OCI-LY3 (cell line): ENCODE results near the gene OTOG.

Source experiments
- H2AFZ ChIP-seq: fragments of 200-600, 300-600 bp; shearing (Covaris generic); 2 replicates; pipeline ENCODE4 v1.6.0; 2014; ENCODE audit warnings: antibody characterized with exemption, low read depth, low read length
- H3K27ac ChIP-seq: fragments of 200-600, 300-600 bp; sonication (generic); 2 replicates; pipeline ENCODE4 v1.5.1; 2014; ENCODE audit warnings: mild to moderate bottlenecking, low read length, moderate library complexity, mixed read lengths
- H3K27me3 ChIP-seq: fragments of 200-600, 300-600 bp; sonication (generic); 2 replicates; pipeline ENCODE4 v1.6.1; 2014; ENCODE audit warnings: low read depth, low read length, mixed read lengths
- H3K36me3 ChIP-seq: fragments of 200-600, 300-600 bp; sonication (generic); replicated peaks from 2 replicates; pipeline ENCODE3; 2014; ENCODE audit warnings: low read depth, low read length, mixed read lengths
- H3K4me1 ChIP-seq: fragments of 300-600, 200-600 bp; sonication (generic); 2 replicates; pipeline ENCODE4 v1.6.1; 2014; ENCODE audit warnings: low read length, mixed read lengths
- H3K4me2 ChIP-seq: fragments of 200-600, 300-600 bp; sonication (generic); 2 replicates; pipeline ENCODE4 v1.6.1; 2014; ENCODE audit warnings: low read length, mixed read lengths
- H3K4me3 ChIP-seq: fragments of 300-600, 200-600 bp; sonication (generic); 2 replicates; pipeline ENCODE4 v1.5.1; 2014; ENCODE audit warnings: antibody characterized with exemption, mild to moderate bottlenecking, low read length, moderate library complexity
- H3K79me2 ChIP-seq: fragments of 300-600, 200-600 bp; shearing (Covaris generic); 2 replicates; pipeline ENCODE4 v1.6.1; 2014; ENCODE audit warnings: mild to moderate bottlenecking, low read length, mixed read lengths
- H3K9ac ChIP-seq: fragments of 300-600, 200-600 bp; shearing (Covaris generic); 2 replicates; pipeline ENCODE4 v1.6.0; 2014; ENCODE audit warnings: mild to moderate bottlenecking, low read length, moderate library complexity
- H3K9me3 ChIP-seq: fragments of 200-600, 300-600 bp; shearing (Covaris generic); 2 replicates; pipeline ENCODE4 v1.6.1; 2014; ENCODE audit warnings: low read length, mixed read lengths; ENCODE audit not compliant: insufficient read depth
- H4K20me1 ChIP-seq: fragments of 200-600, 300-600 bp; sonication (generic); 2 replicates; pipeline ENCODE4 v1.6.1; 2016; ENCODE audit warnings: low read length, mixed read lengths; ENCODE audit not compliant: insufficient read depth
- CTCF ChIP-seq: fragments of 200-600, 300-600 bp; sonication (generic); IDR thresholded peaks from 2 replicates; pipeline ENCODE4 v1.5.1; 2014; ENCODE audit warnings: antibody characterized with exemption, low read length, low read depth
- EZH2phosphoT487 ChIP-seq: fragments of 200-600 bp; shearing (Covaris generic); IDR thresholded peaks from 2 replicates; pipeline ENCODE4 v1.6.1; 2018; ENCODE audit warnings: antibody characterized with exemption, mixed run types, low read depth

The OTOG gene

GRCh38 chr11:17518366-17518765 is 28.7 kb upstream of the OTOG start:
- H3K4me3 ChIP-seq, result no peak overlapping the region
- no peaks in the 10 kb centered on the region for H4K20me1 ChIP-seq
- no peak overlapping the region for H3K4me2 ChIP-seq
- H3K9me3 ChIP-seq, result no peaks in the 10 kb centered on the region
- no peaks in the 10 kb centered on the region for H3K4me1 ChIP-seq
- H3K79me2 ChIP-seq, result no peaks in the 10 kb centered on the region
- no peak overlapping the region for H3K9ac ChIP-seq
- H3K36me3 ChIP-seq, result no peaks in the 10 kb centered on the region
- H3K27me3 ChIP-seq, result peaks cover 32% of the 10 kb centered on the region
- no peak overlapping the region for H3K27ac ChIP-seq
- TF ChIP-seq EZH2phosphoT487, result no peak
- no peak for TF ChIP-seq CTCF
- H2AFZ ChIP-seq, result no peak overlapping the region

- Histone ChIP-seq H3K27ac (no peak overlapping the region), H3K79me2 (no peaks in the 10 kb centered on the region), H4K20me1 (no peaks in the 10 kb centered on the region), H3K9ac (no peak overlapping the region), H3K4me1 (no peaks in the 10 kb centered on the region), H3K36me3 (no peaks in the 10 kb centered on the region), H3K9me3 (no peaks in the 10 kb centered on the region), H2AFZ (no peak overlapping the region), H3K4me2 (no peak overlapping the region), H3K4me3 (no peak overlapping the region), H3K27me3 (peaks cover 29% of the 10 kb centered on the region)
- no peak for TF ChIP-seq CTCF
- no peak for TF ChIP-seq EZH2phosphoT487
These were observed 27.8 kb upstream of the OTOG start for GRCh38 chr11:17519061-17519885.

- H4K20me1 ChIP-seq, result no peaks in the 10 kb centered on the region
- H3K4me2 ChIP-seq, result no peak overlapping the region
- no peak for TF ChIP-seq CTCF
- TF ChIP-seq EZH2phosphoT487, result no peak
These were observed 25.8 kb upstream of the OTOG start for GRCh38 chr11:17521106-17521900.

GRCh38 chr11:17522655-17523054 is 24.4 kb upstream of the OTOG start:
- H2AFZ ChIP-seq, result no peak overlapping the region
- no peak for TF ChIP-seq CTCF
- no peak for TF ChIP-seq EZH2phosphoT487
- H3K4me2 ChIP-seq, result no peak overlapping the region

More at GRCh38 chr11:17521106-17521900, 25.8 kb upstream of the OTOG start:
- Histone ChIP-seq H3K9ac (no peak overlapping the region), H3K4me3 (no peak overlapping the region), H3K4me1 (no peaks in the 10 kb centered on the region), H3K27me3 (peaks cover 24% of the 10 kb centered on the region), H3K27ac (no peak overlapping the region), H3K36me3 (no peaks in the 10 kb centered on the region), H2AFZ (no peak overlapping the region), H3K79me2 (no peaks in the 10 kb centered on the region), H3K9me3 (no peaks in the 10 kb centered on the region)

More at GRCh38 chr11:17522655-17523054, 24.4 kb upstream of the OTOG start:
- Histone ChIP-seq H3K36me3 (no peaks in the 10 kb centered on the region), H3K9ac (no peak overlapping the region), H3K4me1 (no peaks in the 10 kb centered on the region), H4K20me1 (no peaks in the 10 kb centered on the region), H3K79me2 (no peaks in the 10 kb centered on the region), H3K27me3 (peaks cover 11% of the 10 kb centered on the region), H3K4me3 (no peak overlapping the region), H3K9me3 (no peaks in the 10 kb centered on the region), H3K27ac (no peak overlapping the region)
